NCI-H146 treated with DMSO at 0.1 percent for 48 hours (cell line): Measurements from ENCODE around the gene PRR13.
"Not testable (repeated sequence)": the region's sequence is repeated elsewhere in the genome, so short reads cannot be mapped to it uniquely, and the experiment has no call there.

Experiments
- DNase-seq: peaks from one replicate; lab custom pipeline; 2025; ENCODE audit not compliant: unreplicated experiment; lab: John Stamatoyannopoulos, UW

Gene PRR13

GRCh38 chr12:53435326-53435725 is 6.2 kb upstream of the PRR13 start:
- DNase-seq, result not testable (repeated sequence)

DNA sequence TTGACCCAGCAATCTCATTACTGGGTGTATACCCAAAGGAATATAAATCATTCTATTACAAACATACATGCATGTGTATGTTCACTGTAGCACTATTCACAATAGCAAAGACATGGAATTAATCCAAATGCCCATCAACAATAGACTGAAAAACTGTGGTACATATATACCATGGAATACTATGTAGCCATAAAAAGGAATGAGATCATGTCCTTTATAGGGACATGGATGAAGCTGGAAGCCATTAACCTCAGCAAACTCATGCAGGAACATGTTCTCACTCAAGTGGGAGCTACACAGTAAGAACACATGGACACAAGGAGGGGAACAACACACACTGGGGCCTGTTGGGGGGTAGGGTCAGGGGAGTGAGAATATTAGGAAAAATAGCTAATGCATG is 2.0 kb upstream of the PRR13 start:
- not testable (repeated sequence) for DNase-seq

DNA sequence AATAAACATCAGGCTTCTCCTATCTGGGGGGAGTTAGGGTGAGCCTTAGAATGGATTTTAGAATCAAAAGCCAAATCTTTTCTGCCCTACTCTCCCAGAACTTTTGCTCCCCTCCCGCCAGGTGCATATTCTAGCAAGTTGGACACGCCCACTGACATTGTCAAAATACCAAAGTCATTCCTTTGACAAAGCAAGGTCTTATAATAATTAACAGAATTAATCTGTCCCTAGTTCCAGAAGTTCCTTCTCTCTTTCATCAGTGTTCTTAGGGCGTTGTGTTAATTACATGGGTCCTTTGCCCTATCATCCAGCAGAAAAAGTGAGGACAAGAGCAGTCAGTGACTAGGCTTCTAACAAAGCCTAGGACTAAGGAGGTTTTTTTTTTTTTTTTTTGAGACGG is 2.4 kb downstream of the PRR13 start:
- DNase-seq, result no peak

GRCh38 chr12:53444593-53445325 is 3.2 kb downstream of the PRR13 start:
- not testable (repeated sequence) for DNase-seq

- DNase-seq, result no peak
Observed at GRCh38 chr12:53450936-53451335, 9.4 kb downstream of the PRR13 start.

DNA sequence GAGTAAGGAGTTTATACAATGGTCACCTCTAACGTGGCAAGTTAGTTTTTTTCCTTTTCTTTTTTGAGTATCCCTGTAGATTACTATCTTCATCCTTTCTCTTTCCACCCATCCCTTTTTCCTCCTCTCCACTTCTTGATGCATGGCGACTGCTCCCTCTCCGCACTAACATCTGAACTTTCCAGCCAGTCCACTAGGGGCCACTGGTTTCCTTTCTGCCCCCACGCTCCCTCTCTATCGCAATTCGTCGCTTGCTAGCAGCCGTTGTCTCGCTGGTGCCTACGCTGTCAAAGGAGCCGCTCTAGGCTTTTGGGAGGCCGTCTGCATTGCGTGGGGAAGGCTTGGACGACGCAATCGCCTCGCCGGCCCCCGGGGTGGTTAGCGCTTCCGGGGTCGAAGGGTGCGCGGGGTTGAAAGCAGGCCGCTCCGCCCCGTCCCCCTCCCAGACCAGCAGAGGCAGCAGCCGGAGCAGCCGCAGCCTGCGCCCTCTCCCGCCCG is 10.2 kb downstream of the PRR13 start, which contains the start of gene PCBP2:
Gene PCBP2, plus strand, starts transcription at position 442 of the 498 bp plus-strand sequence. CDS start 2,699 bp downstream, outside the sequence.
- peak; percentile 99 for DNase-seq

DNA sequence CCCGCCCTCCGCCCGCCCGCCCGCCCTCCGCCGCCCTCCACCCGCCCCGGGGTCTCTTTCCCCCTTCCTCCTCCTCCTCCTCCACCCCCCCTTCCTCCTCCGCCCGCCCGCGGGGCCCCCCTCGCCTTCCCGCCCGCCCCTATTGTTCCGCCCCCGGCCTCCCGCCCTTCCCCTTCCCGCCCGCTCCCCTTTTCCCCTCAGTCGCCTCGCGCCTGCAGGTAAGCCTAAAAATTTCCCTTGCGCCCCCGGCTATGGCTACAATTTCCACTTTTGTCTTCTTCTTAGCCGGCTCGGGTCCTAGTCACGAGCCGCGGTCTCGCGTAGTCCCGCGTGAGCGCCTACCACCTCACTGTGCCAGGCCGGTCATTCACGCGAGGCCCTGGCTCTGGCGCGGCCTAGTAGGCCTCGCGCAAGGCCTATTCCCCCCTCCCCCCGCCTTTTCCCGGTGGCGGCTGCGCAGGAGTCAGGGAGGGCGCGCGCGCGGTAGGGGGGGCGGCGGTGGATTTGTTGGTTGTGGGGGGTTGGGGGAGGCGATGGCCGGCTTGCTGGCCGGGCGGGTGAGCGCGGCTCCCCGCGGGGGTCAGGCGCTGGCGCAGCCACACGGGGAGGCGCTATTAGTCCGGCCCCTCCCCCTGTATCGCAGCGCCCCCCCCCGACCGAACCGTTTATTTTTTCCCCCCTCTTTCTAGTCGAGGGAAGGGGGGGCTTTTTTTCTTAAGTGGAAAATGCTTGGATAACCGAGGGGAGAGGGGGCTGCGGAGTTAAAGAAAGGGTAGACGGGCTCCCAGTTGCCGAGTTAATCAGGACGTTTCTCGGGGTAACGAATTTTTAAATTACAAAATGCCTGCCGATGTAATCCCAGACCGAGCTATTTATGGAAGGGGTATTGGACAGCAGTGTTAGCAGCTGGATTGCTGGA is 10.9 kb downstream of the PRR13 start:
- peak; percentile 79 for DNase-seq

DNA sequence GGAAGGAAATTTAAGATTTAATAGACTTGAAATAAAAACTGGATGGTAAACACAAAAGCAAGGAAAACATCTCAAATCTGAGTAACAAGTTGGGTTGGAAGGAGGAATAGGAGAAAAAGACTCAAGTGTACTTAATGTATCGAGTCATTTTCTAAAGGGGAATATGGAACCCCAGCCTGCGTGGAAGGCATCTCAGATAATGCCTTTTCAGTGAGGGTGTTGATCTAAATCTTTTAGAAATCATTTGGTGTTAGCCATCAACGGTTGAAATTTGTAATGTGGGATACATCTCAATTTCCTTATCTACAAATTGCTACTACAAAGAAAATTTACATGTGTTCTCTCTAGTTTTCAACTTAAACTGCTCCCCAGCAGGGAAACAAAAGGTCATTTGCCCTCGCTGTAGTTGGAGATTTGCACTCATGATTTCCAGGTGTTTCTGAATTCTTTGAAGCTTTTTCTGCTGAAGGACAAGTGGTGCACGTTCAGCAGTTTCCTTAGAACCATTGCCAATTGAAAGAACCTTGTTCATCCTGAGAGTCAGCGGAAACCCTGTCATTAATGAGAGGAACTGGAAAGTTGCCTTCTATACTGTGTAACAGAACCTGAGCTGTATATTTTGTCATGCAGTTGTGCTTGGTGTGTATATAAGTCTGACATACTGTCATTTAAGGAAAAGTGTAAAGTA is 12.6 kb downstream of the PRR13 start:
- DNase-seq, result no peak

DNA sequence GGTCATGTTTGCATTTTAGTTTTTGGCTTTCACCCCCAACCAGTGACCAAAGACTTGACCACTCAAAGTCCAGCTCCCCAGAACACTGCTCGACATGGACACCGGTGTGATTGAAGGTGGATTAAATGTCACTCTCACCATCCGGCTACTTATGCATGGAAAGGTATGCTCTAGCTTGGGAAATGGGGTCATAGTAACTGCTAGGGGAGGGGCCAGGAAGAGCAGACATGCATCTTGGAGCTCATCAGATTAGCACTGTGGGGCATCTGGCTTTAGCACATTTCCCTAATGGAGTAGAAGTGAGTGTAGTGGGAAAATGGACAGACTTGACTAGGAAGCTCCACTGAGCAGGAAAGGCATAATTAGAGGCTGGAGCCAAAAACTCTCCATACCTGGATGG is 13.2 kb downstream of the PRR13 start:
- no peak for DNase-seq

- no peak for DNase-seq
Observed at GRCh38 chr12:53456654-53457366, 15.3 kb downstream of the PRR13 start.

DNA sequence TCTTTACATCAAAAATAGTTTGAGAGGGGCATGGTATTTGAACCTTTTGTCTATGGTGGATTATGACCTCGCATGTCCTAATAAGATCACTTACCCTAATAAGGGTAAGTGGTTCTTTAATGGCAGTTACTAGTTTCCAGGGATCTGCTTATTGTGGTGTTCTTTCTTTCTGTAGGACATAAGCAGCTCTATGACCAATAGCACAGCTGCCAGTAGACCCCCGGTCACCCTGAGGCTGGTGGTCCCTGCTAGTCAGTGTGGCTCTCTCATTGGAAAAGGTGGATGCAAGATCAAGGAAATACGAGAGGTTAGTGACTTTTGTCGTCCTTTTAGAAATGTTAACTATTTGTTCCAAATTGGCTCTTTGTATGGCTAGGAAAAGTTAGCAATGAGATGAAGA is 17.6 kb downstream of the PRR13 start:
- no peak for DNase-seq

GRCh38 chr12:53461059-53461458 is 19.5 kb downstream of the PRR13 start:
- DNase-seq, result no peak

DNA sequence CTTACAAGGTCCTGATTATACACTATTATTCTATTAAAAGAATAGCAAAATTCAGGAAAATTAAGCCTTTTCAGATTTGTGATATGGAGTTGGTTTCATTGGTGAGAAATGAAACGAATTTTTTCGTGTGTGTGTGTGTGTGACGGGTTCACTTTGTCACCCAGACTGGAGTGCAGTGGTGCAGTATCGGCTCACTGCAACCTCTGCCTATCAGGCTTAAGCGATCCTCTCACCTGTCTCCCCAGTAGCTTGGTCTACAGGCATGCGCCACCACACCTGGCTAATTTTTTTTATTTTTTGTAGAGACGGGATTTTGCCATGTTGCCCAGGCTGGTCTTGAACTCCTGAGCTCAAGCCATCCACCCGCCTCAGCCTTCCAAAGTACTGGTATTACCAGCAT is 20.1 kb downstream of the PRR13 start:
- DNase-seq, result no peak

- no peak for DNase-seq
Observed at GRCh38 chr12:53462935-53463334, 21.4 kb downstream of the PRR13 start.

DNA sequence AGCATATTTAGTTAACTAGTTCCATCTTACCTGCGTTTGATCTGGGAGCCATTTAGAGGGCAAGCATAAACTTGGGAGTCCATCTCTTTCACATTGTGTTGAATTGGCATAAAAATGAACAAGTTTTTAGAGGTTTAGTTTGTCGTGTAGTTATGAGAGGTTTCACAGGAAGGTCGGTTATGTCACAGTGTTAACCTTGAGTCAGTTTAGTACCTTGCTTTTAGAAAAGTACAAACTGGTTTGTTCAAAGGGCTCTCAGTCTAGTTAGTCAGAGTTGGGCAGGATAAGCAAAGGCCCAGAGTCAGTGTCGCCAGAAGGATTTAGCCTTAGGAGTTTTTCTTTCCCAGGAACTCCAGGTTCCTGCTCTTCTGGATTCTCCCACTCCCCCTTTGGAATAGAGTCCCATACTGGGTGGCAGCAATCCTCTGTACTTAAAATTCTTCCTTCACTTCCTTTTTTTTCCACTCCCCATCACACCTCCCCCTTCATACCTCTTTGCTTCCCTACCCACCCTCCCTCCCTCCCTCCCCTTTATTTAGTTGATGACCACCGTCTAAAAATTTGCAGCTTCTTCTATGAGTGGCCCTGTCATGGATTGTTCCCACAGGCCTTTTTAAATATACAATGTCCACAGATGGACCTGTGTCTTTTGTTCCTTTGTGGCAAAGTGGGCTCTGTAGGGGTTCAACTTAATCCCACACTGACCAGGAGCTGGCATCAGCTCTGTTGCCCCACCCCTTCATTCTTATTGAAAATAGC is 22.4 kb downstream of the PRR13 start:
- no peak for DNase-seq

DNA sequence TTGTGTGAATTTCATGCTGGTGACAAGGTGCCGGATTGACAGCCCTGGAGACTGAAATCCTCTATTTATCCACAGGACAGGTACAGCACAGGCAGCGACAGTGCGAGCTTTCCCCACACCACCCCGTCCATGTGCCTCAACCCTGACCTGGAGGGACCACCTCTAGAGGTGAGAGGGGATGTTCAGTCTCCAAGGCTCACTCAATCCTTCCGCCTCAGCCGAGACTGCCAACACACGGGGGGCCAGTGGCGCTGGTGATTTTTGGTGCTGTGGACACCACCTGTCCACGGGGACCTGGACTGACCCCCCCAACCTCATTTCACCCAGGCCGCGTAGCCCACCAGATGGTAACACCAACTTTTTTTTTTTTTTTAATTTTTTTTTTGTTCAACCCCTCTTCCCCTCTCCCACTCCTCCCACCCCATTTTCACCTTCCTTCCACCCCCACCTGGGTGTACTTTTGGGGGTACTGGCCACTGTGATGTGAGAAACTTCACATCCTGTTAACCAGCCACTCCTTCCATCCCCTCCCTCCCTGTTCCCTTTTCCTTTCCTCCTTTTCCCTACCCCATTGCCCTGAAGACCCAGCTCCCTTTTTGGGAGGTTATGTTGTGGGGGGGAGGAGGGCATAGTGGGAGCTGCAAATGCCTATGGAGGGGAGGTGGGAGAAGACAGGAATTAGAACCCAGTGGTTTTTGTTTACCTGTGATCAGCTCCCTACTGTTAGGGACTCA is 23.3 kb downstream of the PRR13 start:
- no peak for DNase-seq

- no peak for DNase-seq
Observed at GRCh38 chr12:53465679-53466078, 24.1 kb downstream of the PRR13 start.

DNA sequence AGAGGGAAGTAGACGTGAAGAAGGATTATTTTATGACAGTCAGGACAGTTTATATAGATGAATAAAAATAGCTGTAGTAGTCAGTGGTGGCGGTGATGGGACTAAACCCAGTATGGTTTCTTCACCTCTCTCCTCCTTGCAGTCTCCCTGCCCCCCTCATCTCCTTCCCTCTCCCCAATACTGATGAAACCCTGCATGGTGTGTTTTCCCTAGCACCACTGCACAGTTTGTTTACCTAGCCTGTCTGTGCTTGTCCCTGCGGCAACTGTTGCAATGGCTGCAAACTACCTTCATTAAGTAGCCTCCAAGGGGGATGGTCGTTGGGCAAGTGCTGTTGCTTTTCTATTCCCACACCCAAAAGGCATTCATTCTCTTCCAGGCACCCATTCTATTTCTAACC is 25.1 kb downstream of the PRR13 start:
- DNase-seq, result no peak

DNA sequence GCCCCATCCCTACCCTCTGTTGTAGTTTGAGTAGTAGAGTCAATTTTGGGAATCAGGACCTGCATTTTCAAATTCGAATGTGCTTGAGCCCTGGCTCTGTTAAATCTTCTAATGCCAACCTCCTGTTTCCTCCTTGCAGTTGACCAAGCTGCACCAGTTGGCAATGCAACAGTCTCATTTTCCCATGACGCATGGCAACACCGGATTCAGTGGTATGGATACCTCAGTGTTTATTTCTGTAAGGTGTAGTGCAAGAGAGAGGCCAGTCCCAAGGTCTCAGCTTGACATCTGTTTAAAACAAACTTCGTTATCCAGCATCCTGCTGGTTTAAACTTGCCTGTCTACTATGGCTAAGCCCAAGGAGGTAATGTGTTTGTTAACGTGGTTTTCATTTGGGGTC is 25.5 kb downstream of the PRR13 start:
- DNase-seq, result no peak
